H1 (cell line): ENCODE data around the gene MRPS24. TPM values are rescaled to one million over a fixed set of nuclear protein-coding genes. Genes with fewer than 3 reads are reported as not detected.
A peak's percentile ranks its signal among the peaks of the same experiment; 100 is the strongest.

ENCODE experiments used
- BACH1 ChIP-seq: IDR thresholded peaks from 2 replicates; pipeline ENCODE4 v1.6.1; 2012; ENCODE audit warnings: low read length, improper control_type of control experiment
- CBX8 ChIP-seq: fragments of 300-800, 300-1000 bp; sonication (generic); IDR thresholded peaks from 2 replicates; pipeline ENCODE4 v1.7.1; 2016; ENCODE audit warnings: low read depth, low read length, borderline replicate concordance
- CHD1 ChIP-seq: IDR thresholded peaks from 2 replicates; pipeline ENCODE4 v1.6.1; 2012; ENCODE audit warnings: low read depth, low read length, improper control_type of control experiment
- CHD2 ChIP-seq: IDR thresholded peaks from 2 replicates; pipeline ENCODE4 v1.6.1; 2012; ENCODE audit warnings: low read length, improper control_type of control experiment
- CHD7 ChIP-seq: fragments of 300-600 bp; sonication (generic); IDR thresholded peaks from 2 replicates; pipeline ENCODE4 v1.7.1; 2012; ENCODE audit warnings: low read length, moderate library complexity, mild to moderate bottlenecking, inconsistent platforms; ENCODE audit not compliant: insufficient replicate concordance
- NANOG ChIP-seq: IDR thresholded peaks from 2 replicates; pipeline ENCODE4 v1.6.1; 2011; ENCODE audit warnings: low read length, low read depth, mild to moderate bottlenecking, inconsistent platforms; ENCODE audit not compliant: insufficient read depth, poor library complexity, severe bottlenecking
- POLR2AphosphoS5 ChIP-seq: IDR thresholded peaks from 2 replicates; pipeline ENCODE4 v1.6.1; 2011; ENCODE audit warnings: low read depth, low read length
- RNF2 ChIP-seq: fragments of 200-900, 300-1000 bp; sonication (generic); IDR thresholded peaks from 2 replicates; pipeline ENCODE4 v1.7.1; 2016; ENCODE audit warnings: borderline replicate concordance, low read depth, mild to moderate bottlenecking, antibody characterized with exemption, low read length; ENCODE audit not compliant: poor library complexity, severe bottlenecking; ENCODE audit errors: missing control alignments
- SIRT6 ChIP-seq: IDR thresholded peaks from one replicate; pipeline ENCODE4 v1.7.1; 2012; ENCODE audit warnings: low read length, inconsistent platforms
- TCF12 ChIP-seq: IDR thresholded peaks from 2 replicates; pipeline ENCODE4 v1.6.1; 2011; ENCODE audit warnings: low read depth, mild to moderate bottlenecking, low read length
- polyA plus RNA-seq, 7 experiments: library from polyadenylated mRNA; depleted of rRNA in 3 of 7; stranded (reverse) in 5 of 7; unstranded in 2 of 7; fragments of >200 nt in 5 of 7; fragments of 200-250 nt in 2 of 7; gene quantifications; 1 replicate in 5 of 7; 2 replicates in 1 of 7; 4 replicates in 1 of 7; pipeline versions ENCODE4 v1.2.1 to v1.2.3, GENCODE V29; 2011 to 2013; ENCODE audit warnings: missing spikeins in 2 of 7, mixed read lengths in 2 of 7
- total RNA-seq: library from RNA; stranded (reverse); fragmentation: NEBNext Ultra II Directional; extraction: Animal tissue kit (Norgen Biotek cat#: 25700); gene quantifications from 2 replicates; pipeline ENCODE4 v1.2.1, GENCODE V29; 2021

MRPS24 gene
- total and polyA plus RNA-seq, 2 of the 8 experiments (the other 6 are each of a cell fraction or from before 2014, with no cell fraction given) = 133 to 347 TPM

GRCh38 chr7:43869006-43869866 is at the start of gene MRPS24 (continued):
- TF ChIP-seq NANOG = peak; percentile 8
- no peak for TF ChIP-seq TCF12
- TF ChIP-seq CHD2 = no peak
- peak; percentile 90 for TF ChIP-seq CHD1
- TF ChIP-seq BACH1 = peak; percentile 45
- no peak for TF ChIP-seq RNF2
- no peak for TF ChIP-seq SIRT6
- no peak for TF ChIP-seq CHD7
- peak; percentile 96 for TF ChIP-seq POLR2AphosphoS5
- TF ChIP-seq CBX8 = no peak
